Fibroblast of lung (primary cell): ENCODE results near the gene HBS1L. TPM values are rescaled to one million over a fixed set of nuclear protein-coding genes. Genes with fewer than 3 reads are reported as not detected.

Source experiments
- DNase-seq, 2 donors: peaks; one replicate each; pipeline versions ENCODE4 v3.0.0 to v3.0.0-alpha.2; 2010; ENCODE audit warnings: low read depth in 2 of 2
- H2AFZ ChIP-seq: 2 replicates; pipeline ENCODE4 v1.5.1; 2012; ENCODE audit warnings: low read length, control low read depth, inconsistent platforms
- H3K27ac ChIP-seq: 2 replicates; pipeline ENCODE4 v1.5.1; 2011; ENCODE audit warnings: low read length, control low read depth; ENCODE audit not compliant: insufficient read depth
- H3K27me3 ChIP-seq: 2 replicates; pipeline ENCODE4 v1.5.1; 2011; ENCODE audit warnings: mild to moderate bottlenecking, low read length; ENCODE audit not compliant: control insufficient read depth, insufficient read depth
- H3K36me3 ChIP-seq: 2 replicates; pipeline ENCODE4 v1.5.1; 2011; ENCODE audit warnings: low read length; ENCODE audit not compliant: control insufficient read depth, insufficient read depth
- H3K4me1 ChIP-seq: 2 replicates; pipeline ENCODE4 v1.5.1; 2011; ENCODE audit warnings: low read length; ENCODE audit not compliant: control insufficient read depth, insufficient read depth; ENCODE audit errors: extremely low read depth
- H3K4me2 ChIP-seq: 2 replicates; pipeline ENCODE4 v1.5.1; 2011; ENCODE audit warnings: low read length, control low read depth; ENCODE audit not compliant: insufficient read depth; ENCODE audit errors: extremely low read depth
- H3K4me3 ChIP-seq, 4 experiments: fragments of 200-600 bp in 1 of 4; sonication (generic) in 1 of 4; replicated peaks in 1 of 4; 2 replicates each; pipeline ENCODE4 v1.5.1; 2011 to 2016; ENCODE audit warnings: low read length in 4 of 4, low read depth in 3 of 4, mild to moderate bottlenecking in 3 of 4, control low read depth in 2 of 4, inconsistent platforms in 1 of 4, mixed read lengths in 1 of 4; ENCODE audit not compliant: insufficient read depth in 1 of 4; ENCODE audit errors: control extremely low read depth in 1 of 4
- H3K79me2 ChIP-seq: 2 replicates; pipeline ENCODE4 v1.5.1; 2012; ENCODE audit warnings: mild to moderate bottlenecking, low read length, inconsistent platforms; ENCODE audit not compliant: control insufficient read depth, insufficient read depth
- H3K9ac ChIP-seq: 2 replicates; pipeline ENCODE4 v1.5.1; 2011; ENCODE audit warnings: mild to moderate bottlenecking, low read length, control low read depth; ENCODE audit not compliant: insufficient read depth
- H3K9me3 ChIP-seq: 2 replicates; pipeline ENCODE4 v1.5.1; 2012; ENCODE audit warnings: low read depth, low read length; ENCODE audit not compliant: control insufficient read depth, insufficient read depth
- H4K20me1 ChIP-seq: 2 replicates; pipeline ENCODE4 v1.5.1; 2011; ENCODE audit warnings: low read length; ENCODE audit not compliant: control insufficient read depth, insufficient read depth; ENCODE audit errors: extremely low read depth
- CTCF ChIP-seq, 2 donors: IDR thresholded peaks in 1 of 2; conservative IDR thresholded peaks in 1 of 2; 1 replicate in 1 of 2; 2 replicates in 1 of 2; pipeline ENCODE4 v1.5.1; 2011 to 2012; ENCODE audit warnings: low read length in 2 of 2, control low read depth in 1 of 2, inconsistent platforms in 1 of 2, low read depth in 1 of 2, mild to moderate bottlenecking in 1 of 2
- EZH2 ChIP-seq: IDR thresholded peaks from 2 replicates; pipeline ENCODE4 v1.5.1; 2012; ENCODE audit warnings: low read length, control low read depth, mild to moderate bottlenecking; ENCODE audit errors: missing control alignments
- polyA plus RNA-seq, 2 donors: library from polyadenylated mRNA; depleted of rRNA in 1 of 2; stranded (reverse) in 1 of 2; unstranded in 1 of 2; fragments of >200 nt; gene quantifications; 2 replicates each; pipeline ENCODE4 v1.2.1, GENCODE V29; 2011 to 2012; ENCODE audit warnings: missing spikeins in 1 of 2
- total RNA-seq: library from RNA; depleted of rRNA; stranded (reverse); fragments of >200 nt; gene quantifications from 2 replicates; pipeline ENCODE4 v1.2.1, GENCODE V29; 2014

The HBS1L gene
- total and polyA plus RNA-seq, 2 donors (not counting 1 experiment from before 2014, with no cell fraction given): 106 to 118 TPM

- TF ChIP-seq EZH2 (no peak), CTCF (conservative IDR thresholded peaks at IDR 0.05 in 1 of 2, IDR thresholded peaks at IDR 0.05 in 1 of 2; ENCODE audit: low read depth in 1 of 2, low read length in 2 of 2) (no peak)
- no peak within 1 kb of the TSS for H3K4me3 ChIP-seq
- H3K4me1 ChIP-seq: no peaks in the 10 kb centered on the region
- H2AFZ ChIP-seq: no peak within 1 kb of the TSS
- no peaks in the 10 kb centered on the region for H4K20me1 ChIP-seq
- no peaks in the 10 kb centered on the region for H3K36me3 ChIP-seq
- no peaks in the 10 kb centered on the region for H3K79me2 ChIP-seq
- no peak within 1 kb of the TSS for H3K9ac ChIP-seq
- H3K27me3 ChIP-seq: no peaks in the 10 kb centered on the region
- no peaks in the 10 kb centered on the region for H3K9me3 ChIP-seq
- no peak within 1 kb of the TSS for H3K27ac ChIP-seq
- no peak within 1 kb of the TSS for H3K4me2 ChIP-seq
- DNase-seq: no peak
Measured at GRCh38 chr6:134949927-134950326, 104.7 kb downstream of the HBS1L start, which contains the start of gene ALDH8A1. Gene ALDH8A1, minus strand, starts transcription at chr6:134950101. Its CDS starts 48 bp downstream, at chr6:134950053.

- Histone ChIP-seq H3K9me3 (no peaks in the 10 kb centered on the region), H3K79me2 (no peaks in the 10 kb centered on the region), H3K36me3 (no peaks in the 10 kb centered on the region), H3K9ac (no peak overlapping the region), H4K20me1 (no peaks in the 10 kb centered on the region), H2AFZ (no peak overlapping the region), H3K27ac (no peak overlapping the region), H3K4me3 (no peak overlapping the region), H3K27me3 (no peaks in the 10 kb centered on the region), H3K4me2 (no peak overlapping the region), H3K4me1 (no peaks in the 10 kb centered on the region)
- TF ChIP-seq EZH2 (no peak), CTCF (conservative IDR thresholded peaks at IDR 0.05 in 1 of 2, IDR thresholded peaks at IDR 0.05 in 1 of 2; ENCODE audit: low read depth in 1 of 2, low read length in 2 of 2) (no peak)
- no peak for DNase-seq
Measured at GRCh38 chr6:134948691-134949090, 105.9 kb downstream of the HBS1L start.

- no peaks in the 10 kb centered on the region for H4K20me1 ChIP-seq
- H3K9ac ChIP-seq: no peak overlapping the region
- H3K9me3 ChIP-seq: no peaks in the 10 kb centered on the region
- H3K27ac ChIP-seq: no peak overlapping the region
- H3K36me3 ChIP-seq: no peaks in the 10 kb centered on the region
- TF ChIP-seq EZH2: no peak
- TF ChIP-seq CTCF (conservative IDR thresholded peaks at IDR 0.05 in 1 of 2, IDR thresholded peaks at IDR 0.05 in 1 of 2; ENCODE audit: low read depth in 1 of 2, low read length in 2 of 2): no peak
- no peak overlapping the region for H3K4me2 ChIP-seq
- H3K4me1 ChIP-seq: no peaks in the 10 kb centered on the region
- no peaks in the 10 kb centered on the region for H3K27me3 ChIP-seq
- no peak overlapping the region for H3K4me3 ChIP-seq
- DNase-seq: no peak
- no peaks in the 10 kb centered on the region for H3K79me2 ChIP-seq
- H2AFZ ChIP-seq: no peak overlapping the region
Measured at GRCh38 chr6:134948142-134948541, 106.5 kb downstream of the HBS1L start.
